ENCODE results near the gene CT47C1.

CT47C1 gene

DNA sequence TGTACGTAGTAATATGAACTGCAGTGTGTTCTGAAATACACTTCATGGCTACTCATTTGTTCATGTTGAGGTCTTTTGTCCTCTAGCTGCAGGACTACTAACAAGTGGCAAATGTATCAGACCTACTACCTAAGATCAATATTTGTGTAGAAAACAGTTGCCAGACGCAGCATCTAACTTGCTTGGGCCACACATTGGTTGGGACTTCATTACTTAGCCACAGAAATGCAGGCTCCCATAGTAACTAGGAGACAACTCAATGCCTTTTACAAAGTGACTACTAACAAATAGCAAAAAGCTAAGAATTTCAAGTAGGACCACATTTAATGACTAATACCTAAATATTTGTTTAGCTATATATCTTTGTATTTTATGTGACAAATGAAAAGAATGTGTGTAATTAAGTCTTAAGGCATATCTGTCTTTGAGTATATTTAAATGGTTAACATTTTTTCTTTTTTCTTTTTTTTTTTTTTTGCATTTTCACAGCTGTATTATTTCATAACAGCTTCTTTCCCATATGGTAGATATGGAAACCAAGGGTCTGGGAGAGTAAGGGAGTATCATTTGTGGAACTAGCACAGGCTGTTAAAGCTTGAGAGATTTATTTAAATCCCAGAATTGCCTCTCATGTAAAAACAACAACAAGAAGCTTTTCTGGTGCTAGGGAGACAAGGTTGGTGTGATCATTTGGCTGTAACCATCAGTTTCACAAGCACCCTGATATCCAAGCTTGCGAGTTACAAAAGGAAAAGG lies 2.7 kb downstream of the CT47C1 start:
- no peak for DNase-seq

DNA sequence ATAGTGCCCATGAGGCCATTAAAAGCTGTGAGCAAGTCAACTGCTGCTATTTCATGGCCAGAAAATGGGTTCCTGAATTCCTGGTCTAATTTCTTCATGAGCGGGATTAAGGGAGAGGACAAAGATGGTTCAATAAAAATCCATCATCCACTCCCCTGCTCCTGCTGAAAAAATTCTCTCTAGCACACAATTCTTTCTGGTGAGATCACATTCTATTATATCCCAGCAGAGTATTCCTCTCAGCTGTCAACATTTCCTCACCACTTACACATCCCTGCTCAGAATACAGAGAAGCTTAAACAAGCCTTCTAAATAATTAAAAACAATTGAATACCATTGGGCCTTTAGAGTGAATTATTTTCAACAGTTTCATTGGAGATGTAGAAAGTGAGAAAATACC lies 9.5 kb downstream of the CT47C1 start:
- no peak for DNase-seq

DNA sequence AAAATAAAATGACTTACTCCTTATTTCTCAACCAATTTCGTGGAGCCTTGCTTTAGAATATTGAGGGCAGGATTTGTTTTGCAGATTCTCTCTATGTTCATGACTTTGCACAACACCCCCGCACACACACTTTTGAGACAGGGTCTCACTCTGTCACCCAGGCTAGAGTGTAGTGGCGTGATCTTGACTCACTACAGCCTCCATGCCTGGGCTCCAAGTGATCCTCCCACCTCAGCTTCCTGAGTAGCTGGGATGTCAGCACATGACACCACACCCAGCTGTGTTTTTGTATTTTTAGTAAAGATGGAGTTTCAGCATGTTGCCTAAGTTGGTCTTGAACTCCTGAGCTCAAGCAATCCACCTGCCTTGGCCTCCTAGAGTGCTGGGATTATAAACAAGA lies 12.0 kb downstream of the CT47C1 start:
- no peak for DNase-seq

DNA sequence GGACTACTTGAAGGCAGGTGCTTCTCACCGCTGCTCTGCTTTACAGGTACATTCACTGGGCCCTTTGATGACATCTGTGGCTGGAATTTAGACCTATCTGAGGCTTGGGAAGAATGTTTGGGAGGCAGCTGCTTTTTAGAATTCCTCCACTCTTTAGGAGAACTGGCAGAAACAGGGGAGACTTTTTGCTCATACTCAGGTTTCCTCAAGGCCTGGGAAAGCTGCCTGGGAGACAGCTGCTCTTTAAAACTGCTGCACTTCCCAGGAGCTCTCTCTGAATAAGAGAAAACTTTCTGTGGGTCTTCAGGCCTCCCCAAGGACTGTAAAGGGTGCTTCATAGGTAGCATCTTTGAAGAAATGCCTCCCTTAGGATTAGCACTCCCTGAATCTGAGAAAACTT lies 14.3 kb downstream of the CT47C1 start:
- no peak for DNase-seq

DNA sequence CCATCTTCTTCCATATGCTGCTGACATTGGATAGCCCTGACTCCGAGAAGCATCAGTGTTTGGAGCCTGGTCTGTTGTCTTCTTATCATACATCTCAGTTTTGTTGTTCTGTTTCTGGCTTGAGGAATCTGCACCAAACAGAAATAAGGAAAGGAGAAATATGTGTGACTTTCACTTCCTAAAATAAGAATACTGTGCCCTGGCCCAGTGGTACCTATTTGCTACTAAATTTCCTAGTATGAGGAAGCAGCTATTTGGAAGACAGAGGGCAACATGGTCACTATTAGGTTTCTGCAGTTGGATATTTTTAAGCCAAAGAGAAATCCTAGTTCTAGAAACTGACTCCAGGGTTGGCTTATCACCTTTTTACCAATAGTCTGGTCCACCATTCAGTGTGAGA lies 16.8 kb downstream of the CT47C1 start:
- DNase-seq: no peak

DNA sequence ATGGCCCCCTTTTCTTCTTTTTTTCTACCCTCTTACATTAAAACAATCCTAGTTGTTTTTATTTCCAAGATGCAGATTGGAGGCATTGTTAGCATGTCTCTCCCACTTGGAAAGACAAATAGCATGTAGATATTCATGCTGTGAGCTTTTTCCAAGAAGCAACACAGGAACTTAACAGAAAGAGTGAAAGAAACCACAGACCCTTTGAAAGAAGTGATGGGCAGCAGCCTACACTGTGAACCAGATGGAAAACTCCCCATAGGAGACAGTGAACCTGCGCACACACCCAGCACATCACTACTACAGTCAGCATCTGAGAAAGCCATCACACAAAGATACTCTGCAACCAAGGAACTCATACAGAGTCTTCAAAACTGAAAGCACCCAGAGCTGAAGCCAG lies 17.8 kb downstream of the CT47C1 start:
- no peak for DNase-seq

DNA sequence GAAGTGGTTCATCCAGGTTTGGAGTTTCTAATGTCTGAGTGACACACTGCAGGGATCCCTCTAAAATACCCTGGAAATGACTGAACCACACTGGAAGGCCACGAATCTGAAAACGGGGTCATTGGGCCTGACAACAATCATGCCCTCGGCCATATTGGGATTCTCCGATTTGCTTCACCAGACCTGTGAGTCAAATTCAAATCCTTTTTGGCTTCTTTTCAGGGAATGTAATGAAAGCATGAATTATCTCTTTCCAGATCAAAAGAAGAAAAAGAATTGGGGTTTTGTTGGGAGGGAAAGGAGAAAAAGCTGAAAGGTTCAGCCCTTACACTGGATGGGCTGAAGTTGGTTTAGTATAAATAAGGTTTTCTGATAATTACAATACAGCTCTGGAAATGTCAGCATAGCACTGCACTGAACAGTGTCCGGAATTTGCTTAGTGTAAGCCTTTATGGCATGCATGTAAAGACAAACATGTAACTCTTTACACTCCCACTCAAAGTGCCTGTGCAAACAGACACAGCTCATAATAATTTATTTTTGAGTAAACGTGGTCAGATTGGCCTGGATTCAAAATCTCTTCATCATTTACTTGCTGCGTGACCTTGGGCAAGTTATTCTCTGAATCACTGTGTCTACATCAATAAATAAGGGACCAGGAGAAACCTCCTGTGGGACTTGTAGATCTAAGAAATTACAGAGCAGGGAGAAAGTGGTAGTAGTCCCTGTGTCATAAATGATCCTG lies 21.4 kb downstream of the CT47C1 start:
- DNase-seq: no peak

DNA sequence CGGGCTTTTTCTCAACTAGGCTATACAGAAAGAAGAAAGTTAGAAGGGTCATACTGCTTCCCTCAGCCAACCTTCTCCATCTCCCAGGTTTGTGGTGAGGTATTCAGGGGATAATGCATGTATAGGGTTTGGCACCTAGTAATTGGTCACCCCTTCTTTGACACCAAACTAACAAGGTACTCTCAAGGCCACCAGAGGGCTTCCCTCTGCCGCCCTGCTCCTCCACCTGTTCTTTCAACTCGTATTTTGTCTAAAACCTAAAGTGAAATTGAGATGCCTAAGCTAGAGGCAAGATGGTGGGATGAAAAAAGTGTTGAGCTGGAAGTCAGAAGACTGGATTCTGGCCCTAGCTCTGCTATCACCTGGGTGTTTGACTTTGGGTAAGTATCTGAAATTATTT lies 22.0 kb downstream of the CT47C1 start:
- DNase-seq: no peak

DNA sequence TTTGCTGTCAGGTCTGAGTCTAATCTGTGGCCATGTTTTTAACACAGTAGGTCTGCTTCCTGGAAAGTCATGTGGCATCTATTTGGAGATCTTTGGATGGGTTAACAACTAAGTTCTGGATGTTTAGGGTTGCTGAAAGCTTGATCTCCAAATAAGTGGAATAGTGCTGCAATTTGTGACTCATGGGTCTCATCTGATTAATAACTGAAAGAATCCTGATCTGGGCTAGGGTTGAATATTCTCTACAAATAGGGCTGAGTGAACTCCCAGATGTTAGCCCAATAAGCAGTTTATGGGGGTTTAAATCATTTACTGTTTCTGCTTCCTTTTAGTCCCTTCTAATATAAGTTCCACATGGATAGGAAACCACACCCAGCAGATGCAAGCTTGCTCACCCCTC lies 23.1 kb downstream of the CT47C1 start:
- DNase-seq: no peak

DNA sequence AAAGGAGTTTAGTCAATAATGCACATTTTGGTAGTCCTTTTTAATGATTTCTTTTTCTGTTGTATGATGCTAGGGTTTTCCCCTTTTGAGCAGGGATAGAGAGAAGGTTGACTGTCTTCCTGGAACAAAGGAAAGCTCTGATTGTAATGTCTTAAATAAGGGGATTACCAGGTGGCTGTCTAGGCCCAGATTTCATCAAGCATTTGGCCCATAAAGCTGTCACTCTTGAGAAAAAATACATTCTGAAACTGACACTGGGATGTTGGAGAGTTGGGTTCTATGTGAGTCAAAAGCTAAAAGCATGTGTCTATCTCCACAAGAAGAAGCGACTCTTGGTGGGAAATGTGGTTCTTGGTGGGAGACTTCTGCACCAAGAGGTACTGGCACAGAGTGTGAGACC lies 28.4 kb downstream of the CT47C1 start:
- no peak for DNase-seq

DNA sequence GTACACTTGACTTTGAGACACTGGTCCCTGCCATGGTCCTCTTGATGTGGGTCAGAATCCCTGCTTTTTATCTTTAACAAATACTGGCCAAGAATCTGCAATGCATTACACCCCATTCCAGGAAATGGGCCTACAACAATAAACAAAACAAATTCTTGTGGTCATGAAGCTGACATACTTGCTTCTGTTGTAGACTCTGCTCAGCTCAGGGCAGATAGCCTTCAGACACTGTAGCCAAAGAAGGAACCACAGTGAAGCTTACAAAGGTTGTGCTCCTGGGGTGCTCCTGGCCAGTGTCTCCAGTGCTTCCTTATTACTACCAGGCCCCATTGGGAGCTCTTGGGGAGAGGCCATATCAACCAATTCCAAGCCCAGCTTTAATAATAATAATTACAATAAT lies 33.0 kb downstream of the CT47C1 start:
- DNase-seq: no peak

DNA sequence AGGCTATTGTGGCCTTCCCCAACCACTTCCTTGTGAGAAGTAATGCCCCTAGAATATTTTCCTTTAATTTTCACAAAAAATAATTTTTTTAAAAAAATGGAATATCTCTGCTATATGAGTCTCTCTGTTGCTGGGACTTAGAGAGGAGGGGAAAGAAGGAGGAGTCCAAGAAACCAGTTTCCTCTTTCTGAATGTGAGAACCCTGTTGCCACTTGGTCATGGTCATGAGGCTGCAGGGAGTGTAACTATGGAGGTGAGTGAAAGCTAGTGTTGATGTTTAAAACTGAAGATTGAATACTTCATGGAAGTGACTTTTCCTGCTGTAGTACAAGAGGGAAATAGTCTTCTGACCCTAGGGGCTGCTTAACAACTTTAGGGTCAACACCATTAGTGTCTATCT lies 34.4 kb downstream of the CT47C1 start:
- no peak for DNase-seq

DNA sequence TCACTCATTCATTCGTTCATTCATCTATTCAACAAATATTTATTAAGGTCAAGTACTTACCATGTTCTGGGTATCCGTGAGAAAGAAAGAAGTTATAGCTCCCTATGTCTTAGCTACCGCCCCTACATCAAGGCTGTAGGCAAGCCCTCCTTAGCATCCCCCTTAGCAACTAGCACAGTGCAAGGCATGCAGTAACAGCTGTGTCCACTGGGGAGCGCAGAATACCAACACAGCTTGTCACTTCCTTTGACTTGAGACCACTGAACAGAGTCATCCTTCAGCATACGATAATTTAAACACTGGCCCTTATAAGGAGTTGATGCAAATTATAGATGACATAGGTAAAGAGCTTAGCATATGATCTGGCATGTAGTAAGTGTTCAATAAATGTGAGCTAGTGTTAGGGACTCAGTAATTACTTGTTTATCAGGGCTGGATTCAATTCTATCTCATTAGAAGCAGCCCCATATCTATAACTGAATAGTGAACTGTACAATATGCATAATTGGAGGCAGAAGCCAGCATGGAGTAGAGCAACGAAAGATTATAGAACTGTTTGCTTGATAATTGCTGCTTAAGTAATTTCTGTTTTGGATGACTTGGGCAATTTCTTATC lies 46.1 kb downstream of the CT47C1 start:
- peak; percentile 33 to 40 for DNase-seq

DNA sequence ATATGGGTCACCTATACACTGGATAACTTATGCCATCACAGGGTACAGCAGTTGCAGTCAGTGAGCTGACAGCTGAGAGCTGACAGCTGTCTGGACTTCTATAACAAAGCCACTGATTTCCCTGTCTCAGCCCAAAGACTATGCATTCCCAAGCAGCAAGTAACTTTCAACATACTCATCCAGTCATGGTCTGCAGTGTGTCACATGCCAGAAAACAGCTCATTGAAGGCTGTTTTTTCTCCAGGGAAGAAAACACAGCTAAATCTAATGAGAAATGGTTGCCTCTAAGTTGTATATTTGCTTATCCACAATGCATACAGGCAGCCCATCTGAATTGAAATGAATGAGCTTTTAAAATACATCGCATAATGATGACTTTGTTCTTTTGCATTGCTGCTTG lies 48.5 kb downstream of the CT47C1 start:
- DNase-seq: no peak

Measured in CD4-positive, alpha-beta T cell treated with Interleukin-1 beta for 1 hour (primary cell).